GM23338 (cell line): Measurements from ENCODE around the gene FMN1. TPM values are rescaled to one million over a fixed set of nuclear protein-coding genes. Genes with fewer than 3 reads are reported as not detected.

ENCODE experiments used
- ATAC-seq: fragments of 200-7000 bp; cut with Tn5 transposase; 3 replicates; pipeline ENCODE4 v1.9.1; 2020
- DNase-seq: peaks from one replicate; pipeline ENCODE4 v3.0.0-alpha.2; 2015; ENCODE audit warnings: low spot score
- H2AFZ ChIP-seq: fragments of 200-600 bp; sonication (generic); 2 replicates; pipeline ENCODE4 v1.8.0; 2016; ENCODE audit warnings: antibody characterized with exemption, mild to moderate bottlenecking, moderate library complexity
- H3F3A ChIP-seq: fragments of 200-600 bp; sonication (generic); replicated peaks from 2 replicates; pipeline ENCODE4 v1.8.0; 2017; ENCODE audit warnings: antibody characterized with exemption, mixed run types, low read depth
- H3K27ac ChIP-seq: fragments of 200-600 bp; sonication (generic); 2 replicates; pipeline ENCODE4 v1.6.1; 2016; ENCODE audit warnings: low read depth
- H3K27me3 ChIP-seq: fragments of 200-600 bp; sonication (generic); 2 replicates; pipeline ENCODE4 v1.8.0; 2016; ENCODE audit warnings: mild to moderate bottlenecking, mixed run types, moderate library complexity; ENCODE audit not compliant: insufficient read depth
- H3K36me3 ChIP-seq: fragments of 200-600 bp; sonication (generic); 2 replicates; pipeline ENCODE4 v1.8.0; 2016; ENCODE audit warnings: mild to moderate bottlenecking; ENCODE audit not compliant: insufficient read depth
- H3K4me1 ChIP-seq: fragments of 200-600 bp; sonication (generic); 2 replicates; pipeline ENCODE4 v1.8.0; 2016; ENCODE audit warnings: mild to moderate bottlenecking, moderate library complexity; ENCODE audit not compliant: insufficient read depth
- H3K4me2 ChIP-seq: fragments of 200-600 bp; sonication (generic); 2 replicates; pipeline ENCODE4 v1.7.1; 2017; ENCODE audit warnings: mixed run types
- H3K4me3 ChIP-seq: fragments of 200-600 bp; sonication (generic); 2 replicates; pipeline ENCODE4 v1.6.1; 2016; ENCODE audit warnings: mixed run types
- H3K79me2 ChIP-seq: fragments of 200-600 bp; sonication (generic); replicated peaks from 2 replicates; pipeline ENCODE4 v1.8.0; 2017; ENCODE audit warnings: mild to moderate bottlenecking; ENCODE audit not compliant: insufficient read depth
- H3K9me2 ChIP-seq: fragments of 200-600 bp; sonication (generic); 2 replicates; pipeline ENCODE4 v1.8.0; 2017; ENCODE audit not compliant: insufficient read depth
- H4K20me1 ChIP-seq: fragments of 200-600 bp; sonication (generic); replicated peaks from 2 replicates; pipeline ENCODE4 v1.8.0; 2017; ENCODE audit warnings: mild to moderate bottlenecking; ENCODE audit not compliant: insufficient read depth
- H3K27ac Mint-ChIP-seq: 2 replicates; pipeline ENCODE4 v1.8.0; 2020; ENCODE audit warnings: inconsistent platforms, mild to moderate bottlenecking, moderate library complexity, mixed read lengths
- H3K27me3 Mint-ChIP-seq: 3 replicates; pipeline ENCODE4 v1.8.0; 2022; ENCODE audit warnings: low read depth, mild to moderate bottlenecking, moderate library complexity, mixed read lengths, inconsistent platforms; ENCODE audit not compliant: insufficient read depth, poor library complexity
- H3K36me3 Mint-ChIP-seq: 3 replicates; pipeline ENCODE4 v1.8.0; 2021; ENCODE audit warnings: low read depth, mild to moderate bottlenecking, inconsistent platforms, moderate library complexity, mixed read lengths
- H3K4me1 Mint-ChIP-seq: 3 replicates; pipeline ENCODE4 v1.8.0; 2020; ENCODE audit warnings: mild to moderate bottlenecking, inconsistent platforms, mixed read lengths
- H3K4me3 Mint-ChIP-seq: 3 replicates; pipeline ENCODE4 v1.8.0; 2021; ENCODE audit warnings: moderate library complexity, mild to moderate bottlenecking, inconsistent platforms, mixed read lengths
- H3K9me3 Mint-ChIP-seq: 3 replicates; pipeline ENCODE4 v1.8.0; 2020; ENCODE audit warnings: moderate library complexity, mild to moderate bottlenecking, inconsistent platforms, mixed read lengths
- CREB1 ChIP-seq: fragments of 250-450 bp; sonication (Bioruptor Pico); IDR thresholded peaks from 2 replicates; pipeline ENCODE4 v1.5.0; 2020; ENCODE audit warnings: low read depth, mild to moderate bottlenecking, moderate library complexity
- CTCF ChIP-seq, 2 experiments: fragments of 200-600 bp in 1 of 2; sonication (generic) in 1 of 2; conservative IDR thresholded peaks; 2 replicates each; pipeline versions ENCODE4 v1.5.1 to v1.6.1; 2016 to 2017; ENCODE audit warnings: antibody characterized with exemption in 2 of 2, low read depth in 2 of 2, mild to moderate bottlenecking in 2 of 2, moderate library complexity in 1 of 2
- ETS1 ChIP-seq: IDR thresholded peaks from 2 replicates; pipeline ENCODE4 v1.6.1; 2016; ENCODE audit warnings: antibody characterized with exemption
- EZH2 ChIP-seq: fragments of 200-600 bp; sonication (generic); IDR thresholded peaks from one replicate; pipeline ENCODE4 v1.8.0; 2017; ENCODE audit warnings: antibody characterized with exemption, mild to moderate bottlenecking, low read depth; ENCODE audit not compliant: unreplicated experiment
- EZH2phosphoT487 ChIP-seq: fragments of 200-600 bp; sonication (generic); IDR thresholded peaks from one replicate; pipeline ENCODE4 v1.8.1; 2018; ENCODE audit warnings: antibody characterized with exemption; ENCODE audit not compliant: unreplicated experiment
- JUNB ChIP-seq: IDR thresholded peaks from one replicate; pipeline ENCODE4 v1.6.1; 2016; ENCODE audit warnings: antibody characterized with exemption; ENCODE audit not compliant: unreplicated experiment
- NANOG ChIP-seq: IDR thresholded peaks from 2 replicates; pipeline ENCODE4 v1.6.1; 2016; ENCODE audit warnings: antibody characterized with exemption, borderline replicate concordance
- POLR2AphosphoS5 ChIP-seq: IDR thresholded peaks from 2 replicates; pipeline ENCODE4 v1.6.1; 2016; ENCODE audit warnings: antibody characterized with exemption, low read depth
- REST ChIP-seq: IDR thresholded peaks from one replicate; pipeline ENCODE4 v1.6.1; 2018; ENCODE audit warnings: antibody characterized with exemption; ENCODE audit not compliant: unreplicated experiment
- STAT1 ChIP-seq: IDR thresholded peaks from one replicate; pipeline ENCODE4 v1.6.1; 2016; ENCODE audit warnings: antibody characterized with exemption; ENCODE audit not compliant: unreplicated experiment
- ZNF114 ChIP-seq: fragments of 250-450 bp; sonication (Bioruptor Pico); IDR thresholded peaks from 2 replicates; pipeline ENCODE4 v1.5.0; 2020; ENCODE audit warnings: mild to moderate bottlenecking, moderate library complexity
- ZNF331 ChIP-seq: fragments of 250-450 bp; sonication (Bioruptor Pico); IDR thresholded peaks from 2 replicates; pipeline ENCODE4 v1.5.0; 2020; ENCODE audit warnings: low read depth, mild to moderate bottlenecking, moderate library complexity
- ZNF462 ChIP-seq: fragments of 250-450 bp; sonication (Bioruptor Pico); IDR thresholded peaks from 2 replicates; pipeline ENCODE4 v1.5.0; 2020; ENCODE audit warnings: mild to moderate bottlenecking, moderate library complexity
- polyA plus RNA-seq: library from polyadenylated mRNA; unstranded; fragments of >200 nt; fragmentation: Nextera tagmentation; extraction: Ambion mirVana; gene quantifications from 2 replicates; pipeline ENCODE4 v1.2.1, GENCODE V29; 2016
- total RNA-seq: library from RNA; depleted of rRNA; stranded (reverse); fragments of >200 nt; shearing (Covaris generic); gene quantifications from 2 replicates; pipeline ENCODE4 v1.2.3, GENCODE V29; 2014

The FMN1 gene
- total and polyA plus RNA-seq, 2 experiments from 2014 or later = 1.2 to 1.6 TPM

GRCh38 chr15:32823750-32824149, 370.8 kb downstream of the FMN1 start:
- no peak for ATAC-seq
- Histone ChIP-seq H3K27me3 (no peaks in the 10 kb centered on the region), H4K20me1 (no peaks in the 10 kb centered on the region), H3K27ac (no peak overlapping the region), H3K36me3 (no peaks in the 10 kb centered on the region), H3K4me1 (no peaks in the 10 kb centered on the region), H3K4me2 (no peak overlapping the region), H3F3A (no peaks in the 10 kb centered on the region), H2AFZ (no peak overlapping the region), H3K9me2 (no peaks in the 10 kb centered on the region), H3K79me2 (no peaks in the 10 kb centered on the region), H3K4me3 (no peak overlapping the region)
- Mint-ChIP-seq H3K4me3 (no peak overlapping the region), H3K9me3 (no peaks in the 10 kb centered on the region), H3K27me3 (no peaks in the 10 kb centered on the region), H3K4me1 (peaks cover 6% of the 10 kb centered on the region; the same call in 2 of the 3 replicates), H3K27ac (no peak overlapping the region), H3K36me3 (no peaks in the 10 kb centered on the region)
- no peak for DNase-seq
- no peak for TF ChIP-seq EZH2phosphoT487
- TF ChIP-seq STAT1 = no peak
- TF ChIP-seq NANOG = no peak
- no peak for TF ChIP-seq CTCF (conservative IDR thresholded peaks at IDR 0.05; ENCODE audit: low read depth in 2 of 2)
- no peak for TF ChIP-seq ETS1
- no peak for TF ChIP-seq ZNF331
- TF ChIP-seq POLR2AphosphoS5 = no peak
- TF ChIP-seq JUNB = no peak
- no peak for TF ChIP-seq ZNF462 (CRISPR knock-in tag)
- no peak for TF ChIP-seq CREB1 (CRISPR knock-in tag)
- no peak for TF ChIP-seq REST
- TF ChIP-seq EZH2 = no peak
- TF ChIP-seq ZNF114 (CRISPR knock-in tag) = no peak
